Right lobe of liver (tissue), 4 donors: ENCODE results near the gene PCK1.

Source experiments
- CTCF ChIP-seq, 4 donors: fragments of 200-600 bp in 3 of 4; fragments of 450-650 bp in 1 of 4; IDR thresholded peaks; one replicate each; pipeline versions ENCODE4 v1.5.1 to v1.8.0; 2016 to 2022; ENCODE audit warnings: antibody characterized with exemption in 4 of 4, mild to moderate bottlenecking in 2 of 4
- POLR2A ChIP-seq: fragments of 450-650 bp; IDR thresholded peaks from one replicate; pipeline ENCODE4 v1.6.1; 2017; ENCODE audit warnings: antibody characterized with exemption, mild to moderate bottlenecking
- donor health status: DM: no; HTN: no; CAD: no.
- donor health status: DM: no; HTN: no; CAD: no.
- donor health status: DM: no; HTN: yes; CAD: no.

GRCh38 chr20:57574954-57575353, 14.0 kb downstream of the PCK1 start:
- no peak for TF ChIP-seq POLR2A
- no peak for TF ChIP-seq CTCF (IDR thresholded peaks at IDR 0.05)
